CD4-positive, alpha-beta T cell (primary cell): Measurements from ENCODE around the gene FAM124A. TPM values are rescaled to one million over a fixed set of nuclear protein-coding genes. Genes with fewer than 3 reads are reported as not detected.

ENCODE experiments used
- ATAC-seq: fragments of 200-7000 bp; cut with Tn5 transposase; one replicate; pipeline ENCODE4 v1.10.0; 2022; ENCODE audit warnings: mild to moderate bottlenecking; ENCODE audit not compliant: poor library complexity
- CTCF ChIA-PET: fragments of 350-600 bp; sonication (Branson Sonifier 250); formaldehyde crosslinking; loops from one replicate; lab custom pipeline; 2021; ENCODE audit warnings: antibody characterized with exemption, inconsistent platforms; lab: Charles Lee
- POLR2A ChIA-PET: fragments of 350-600 bp; sonication (Branson Sonifier 250); formaldehyde crosslinking; loops from one replicate; lab custom pipeline; 2021; ENCODE audit warnings: antibody characterized with exemption, inconsistent platforms; lab: Charles Lee
- DNase-seq, 14 experiments: peaks; one replicate each; pipeline ENCODE4 v3.0.0-alpha.2; 2013 to 2020; ENCODE audit warnings: mixed read lengths in 2 of 14
- H3K27ac ChIP-seq, 2 donors: one replicate each; pipeline versions ENCODE4 v1.5.1 to v1.7.0; 2013; ENCODE audit warnings: low read length in 2 of 2, low read depth in 1 of 2, mild to moderate bottlenecking in 1 of 2
- H3K27me3 ChIP-seq, 2 experiments: 1 replicate in 1 of 2; 2 replicates in 1 of 2; pipeline versions ENCODE4 v1.6.1 to v1.7.0; 2013; ENCODE audit warnings: low read length in 2 of 2, control low read depth in 1 of 2, mild to moderate bottlenecking in 1 of 2, moderate library complexity in 1 of 2; ENCODE audit not compliant: insufficient read depth in 2 of 2, control insufficient read depth in 1 of 2
- H3K36me3 ChIP-seq: one replicate; pipeline ENCODE4 v1.6.1; 2013; ENCODE audit warnings: low read length, control low read depth; ENCODE audit not compliant: insufficient read depth
- H3K4me1 ChIP-seq: one replicate; pipeline ENCODE4 v1.6.1; 2013; ENCODE audit warnings: low read length, control low read depth; ENCODE audit not compliant: insufficient read depth
- H3K4me3 ChIP-seq: one replicate; pipeline ENCODE4 v1.5.1; 2013; ENCODE audit warnings: mild to moderate bottlenecking, low read length, moderate library complexity
- H3K9me3 ChIP-seq, 2 experiments: 1 replicate in 1 of 2; 2 replicates in 1 of 2; pipeline versions ENCODE4 v1.6.1 to v1.7.0; 2013; ENCODE audit warnings: low read length in 2 of 2, mild to moderate bottlenecking in 2 of 2, control low read depth in 1 of 2, moderate library complexity in 1 of 2; ENCODE audit not compliant: control insufficient read depth in 1 of 2, insufficient read depth in 1 of 2
- H3K27ac Mint-ChIP-seq: one replicate; pipeline ENCODE4 v1.8.0; 2020; ENCODE audit warnings: mixed read lengths
- H3K27me3 Mint-ChIP-seq: one replicate; pipeline ENCODE4 v1.8.0; 2021; ENCODE audit warnings: mixed read lengths
- H3K36me3 Mint-ChIP-seq: one replicate; pipeline ENCODE4 v1.8.0; 2021; ENCODE audit warnings: low read depth, mixed read lengths
- H3K4me1 Mint-ChIP-seq: one replicate; pipeline ENCODE4 v1.8.0; 2021; ENCODE audit warnings: low read depth, mixed read lengths
- H3K4me3 Mint-ChIP-seq: one replicate; pipeline ENCODE4 v1.8.0; 2020; ENCODE audit warnings: mild to moderate bottlenecking, mixed read lengths
- H3K9me3 Mint-ChIP-seq: one replicate; pipeline ENCODE4 v1.8.0; 2020; ENCODE audit warnings: mixed read lengths
- intact Hi-C, 2 experiments: fragments of 100-400 bp; cut with DNase I in 1 of 2; cut with micrococcal nuclease in 1 of 2; formaldehyde crosslinking; loops; one replicate each; pipeline versions ENCODE4 v1.15.1 to v1.9.0; 2023 to 2025; cut with DNase I, micrococcal nuclease
- total RNA-seq, 174 experiments: library from RNA in 2 of 174; stranded (reverse) in 2 of 174; gene quantifications; one replicate each; pipeline ENCODE4 v1.2.3 and lab custom pipeline; 2021 to 2026
- TF ChIP-seq, protein P1 (sequence below): fragments of 200-600 bp; IDR thresholded peaks from one replicate; pipeline ENCODE4 v1.8.0; 2022; ENCODE audit warnings: antibody characterized with exemption, mild to moderate bottlenecking

Gene FAM124A
- total RNA-seq, 2 experiments from 2014 or later = not detected

DNA sequence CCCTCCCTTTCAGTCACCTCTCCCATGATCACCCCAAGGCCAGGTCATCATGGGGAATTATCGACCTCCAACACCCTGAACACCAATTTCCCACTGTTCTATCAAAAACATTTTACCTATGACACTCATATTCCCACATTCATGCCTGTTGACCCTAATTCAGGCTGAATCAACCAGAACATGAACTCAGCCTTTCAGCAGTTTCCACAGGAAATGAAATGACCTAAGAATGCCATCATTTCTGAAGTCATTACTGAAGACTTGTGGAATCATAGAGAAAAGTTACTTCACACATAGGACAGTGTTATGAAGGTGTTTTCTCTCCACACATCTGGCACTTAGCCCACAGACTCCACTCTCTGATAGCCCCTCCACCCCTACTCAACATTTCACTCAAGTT, 29.9 kb upstream of the FAM124A start:
- Mint-ChIP-seq H3K4me3 (no peak overlapping the region), H3K27ac (no peak overlapping the region), H3K4me1 (no peaks in the 10 kb centered on the region), H3K36me3 (no peaks in the 10 kb centered on the region), H3K27me3 (peaks cover 17% of the 10 kb centered on the region), H3K9me3 (no peaks in the 10 kb centered on the region)
- Histone ChIP-seq H3K4me3 (no peak overlapping the region), H3K27ac (no peak overlapping the region), H3K4me1 (no peaks in the 10 kb centered on the region), H3K27me3 (peaks cover 0 to 3% of the 10 kb centered on the region in 2 experiments), H3K9me3 (no peaks in the 10 kb centered on the region), H3K36me3 (no peaks in the 10 kb centered on the region)
- POLR2A ChIA-PET = no interaction called here
- CTCF ChIA-PET = no interaction called here
- DNase-seq = no peak
- intact Hi-C loops = no loop called here
- ATAC-seq = no peak
- TF ChIP-seq, protein P1, sequence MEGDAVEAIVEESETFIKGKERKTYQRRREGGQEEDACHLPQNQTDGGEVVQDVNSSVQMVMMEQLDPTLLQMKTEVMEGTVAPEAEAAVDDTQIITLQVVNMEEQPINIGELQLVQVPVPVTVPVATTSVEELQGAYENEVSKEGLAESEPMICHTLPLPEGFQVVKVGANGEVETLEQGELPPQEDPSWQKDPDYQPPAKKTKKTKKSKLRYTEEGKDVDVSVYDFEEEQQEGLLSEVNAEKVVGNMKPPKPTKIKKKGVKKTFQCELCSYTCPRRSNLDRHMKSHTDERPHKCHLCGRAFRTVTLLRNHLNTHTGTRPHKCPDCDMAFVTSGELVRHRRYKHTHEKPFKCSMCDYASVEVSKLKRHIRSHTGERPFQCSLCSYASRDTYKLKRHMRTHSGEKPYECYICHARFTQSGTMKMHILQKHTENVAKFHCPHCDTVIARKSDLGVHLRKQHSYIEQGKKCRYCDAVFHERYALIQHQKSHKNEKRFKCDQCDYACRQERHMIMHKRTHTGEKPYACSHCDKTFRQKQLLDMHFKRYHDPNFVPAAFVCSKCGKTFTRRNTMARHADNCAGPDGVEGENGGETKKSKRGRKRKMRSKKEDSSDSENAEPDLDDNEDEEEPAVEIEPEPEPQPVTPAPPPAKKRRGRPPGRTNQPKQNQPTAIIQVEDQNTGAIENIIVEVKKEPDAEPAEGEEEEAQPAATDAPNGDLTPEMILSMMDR = no peak

DNA sequence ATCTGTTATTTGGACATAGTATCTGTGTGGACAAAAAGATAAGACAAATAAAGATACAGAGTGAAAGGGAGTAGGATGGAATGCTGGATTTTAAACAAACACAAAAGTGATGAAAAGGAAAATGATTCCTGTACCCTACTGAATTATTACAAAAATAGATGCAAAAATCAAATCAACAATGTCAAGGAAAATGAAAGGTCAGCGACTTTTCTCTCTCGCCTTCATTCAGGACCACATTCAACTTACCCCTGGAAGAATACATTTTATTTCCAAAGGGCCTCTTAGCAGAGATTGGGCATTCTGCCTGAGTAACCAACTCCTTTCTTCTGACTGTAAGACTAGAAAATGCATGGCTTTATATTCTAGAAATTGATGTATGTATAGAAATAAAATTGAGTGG, 28.8 kb upstream of the FAM124A start:
- Mint-ChIP-seq H3K9me3 (no peaks in the 10 kb centered on the region), H3K4me1 (no peaks in the 10 kb centered on the region), H3K36me3 (no peaks in the 10 kb centered on the region), H3K27ac (no peak overlapping the region), H3K4me3 (no peak overlapping the region), H3K27me3 (peaks cover 17% of the 10 kb centered on the region)
- POLR2A ChIA-PET = no interaction called here
- Histone ChIP-seq H3K9me3 (no peaks in the 10 kb centered on the region), H3K4me1 (no peaks in the 10 kb centered on the region), H3K4me3 (no peak overlapping the region), H3K27ac (no peak overlapping the region), H3K36me3 (no peaks in the 10 kb centered on the region), H3K27me3 (peaks cover 0 to 3% of the 10 kb centered on the region in 2 experiments)
- DNase-seq (no peak), ATAC-seq (no peak)
- intact Hi-C loops = no loop called here
- TF ChIP-seq, protein P1 = no peak
- CTCF ChIA-PET = no interaction called here

DNA sequence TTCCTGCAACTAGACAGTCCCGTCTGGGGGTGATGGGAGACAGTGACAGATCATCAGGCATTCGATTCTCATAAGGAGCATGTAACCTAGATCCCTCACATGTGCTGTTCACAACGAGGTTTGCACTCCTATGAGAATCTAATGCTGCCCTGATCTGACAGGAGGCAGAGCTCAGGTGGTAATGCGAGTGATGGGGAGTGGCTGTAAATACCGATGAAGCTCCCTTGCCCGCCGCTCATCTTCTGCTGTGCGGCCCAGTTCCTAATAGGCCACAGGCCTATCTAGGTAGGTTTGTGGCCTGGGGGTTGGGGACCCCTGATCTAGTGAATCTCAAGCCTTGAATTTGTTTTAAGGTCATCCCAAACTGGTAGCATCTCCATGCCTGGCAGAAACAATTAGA, 27.3 kb upstream of the FAM124A start:
- Mint-ChIP-seq H3K36me3 (no peaks in the 10 kb centered on the region), H3K9me3 (peaks cover 3% of the 10 kb centered on the region), H3K4me1 (no peaks in the 10 kb centered on the region), H3K27me3 (peaks cover 21% of the 10 kb centered on the region), H3K4me3 (no peak overlapping the region), H3K27ac (no peak overlapping the region)
- Histone ChIP-seq H3K27ac (no peak overlapping the region), H3K4me3 (no peak overlapping the region), H3K36me3 (no peaks in the 10 kb centered on the region), H3K27me3 (peaks cover 0 to 3% of the 10 kb centered on the region in 2 experiments), H3K4me1 (no peaks in the 10 kb centered on the region), H3K9me3 (no peaks in the 10 kb centered on the region)
- TF ChIP-seq, protein P1 = no peak
- intact Hi-C loops = no loop called here
- CTCF ChIA-PET = no interaction called here
- no peak for DNase-seq
- no peak for ATAC-seq
- POLR2A ChIA-PET = no interaction called here
